GM19238 (cell line): ENCODE data around the gene TRAPPC2.
"Not testable (repeated sequence)": the region's sequence is repeated elsewhere in the genome, so short reads cannot be mapped to it uniquely, and the experiment has no call there.

Experiments
- DNase-seq: peaks from one replicate; pipeline ENCODE4 v3.0.0; 2011; ENCODE audit warnings: low spot score; ENCODE audit not compliant: insufficient read length

The TRAPPC2 gene

DNA sequence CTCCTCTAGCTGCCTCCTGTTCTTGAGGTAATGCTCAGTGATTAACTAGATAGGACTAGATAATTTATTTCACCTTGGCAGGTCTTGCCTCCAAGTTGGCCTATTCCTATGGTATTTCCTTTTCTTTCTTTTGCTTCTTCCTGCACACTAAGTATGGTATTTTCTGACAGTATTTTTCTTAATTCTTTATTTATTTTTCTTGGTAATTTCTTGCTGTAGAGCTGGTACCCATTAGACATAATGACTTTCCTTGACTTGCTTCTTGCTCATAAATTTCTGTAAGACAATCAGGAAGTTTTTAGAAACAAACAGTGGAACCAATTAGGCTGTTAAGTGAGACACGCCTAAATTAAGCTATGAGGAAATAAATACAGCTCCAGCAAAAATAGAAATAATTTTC lies 36.0 kb downstream of the TRAPPC2 start:
- DNase-seq, result no peak

GRCh38 chrX:13697976-13698375 lies 36.4 kb downstream of the TRAPPC2 start:
- DNase-seq, result no peak

DNA sequence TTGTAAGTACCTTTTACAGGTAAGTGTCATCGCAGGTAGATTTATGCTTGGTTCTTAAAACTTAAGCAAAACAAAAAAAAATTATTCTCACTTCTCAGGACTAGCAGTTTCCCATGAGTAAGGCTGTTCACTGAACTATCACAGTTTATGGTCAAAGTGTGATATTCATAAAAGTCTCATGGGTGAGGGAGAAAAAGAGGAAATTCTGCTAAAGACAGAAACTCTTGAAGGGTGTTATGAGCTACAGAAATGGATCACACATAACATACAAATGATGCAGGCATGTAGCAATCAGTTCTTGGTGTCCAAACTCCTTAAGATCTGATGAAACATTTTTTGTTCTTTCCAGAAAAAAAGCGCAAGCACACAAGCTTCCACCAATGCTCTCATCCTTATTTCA lies 37.0 kb downstream of the TRAPPC2 start:
- DNase-seq, result no peak

GRCh38 chrX:13695601-13696115 lies 38.8 kb downstream of the TRAPPC2 start:
- DNase-seq, result no peak

DNA sequence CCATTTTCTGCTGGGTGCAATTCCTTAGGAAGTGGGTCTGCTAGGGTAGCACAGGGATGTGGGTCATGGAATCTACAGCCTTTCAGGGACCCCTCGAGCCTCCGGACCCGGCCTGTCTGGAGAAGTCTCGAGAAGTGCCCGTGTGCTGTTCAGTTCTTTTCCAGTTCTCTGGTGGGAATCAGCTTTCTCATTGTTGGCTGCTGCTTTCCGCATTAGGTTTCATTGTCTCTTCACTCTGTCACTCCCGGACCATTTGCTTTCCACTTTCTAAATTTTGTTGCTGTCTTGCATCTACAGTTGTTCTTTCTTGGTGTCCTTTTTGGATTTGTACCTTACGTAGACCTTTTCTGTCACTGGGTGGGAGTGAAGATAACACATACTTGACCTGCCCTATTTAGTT lies 39.4 kb downstream of the TRAPPC2 start:
- no peak for DNase-seq

DNA sequence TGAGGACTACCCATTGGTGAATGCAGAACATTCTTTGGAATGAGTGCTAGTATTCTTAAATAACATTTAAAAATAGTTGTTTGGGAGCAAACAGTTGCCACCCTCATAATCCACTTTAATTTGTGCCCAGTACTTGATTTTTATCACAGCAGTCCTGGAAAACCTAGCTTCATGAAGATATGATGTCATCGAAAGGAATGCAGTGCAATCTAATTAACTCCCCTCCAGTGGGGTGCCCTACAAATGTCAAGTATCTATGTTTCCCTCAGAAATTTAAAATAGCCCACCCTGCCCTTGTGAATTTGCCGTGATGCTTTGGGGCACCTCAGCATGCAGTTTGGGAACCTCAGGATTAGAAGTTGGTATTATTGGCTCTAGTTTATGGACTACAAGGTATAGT lies 40.1 kb downstream of the TRAPPC2 start:
- no peak for DNase-seq

DNA sequence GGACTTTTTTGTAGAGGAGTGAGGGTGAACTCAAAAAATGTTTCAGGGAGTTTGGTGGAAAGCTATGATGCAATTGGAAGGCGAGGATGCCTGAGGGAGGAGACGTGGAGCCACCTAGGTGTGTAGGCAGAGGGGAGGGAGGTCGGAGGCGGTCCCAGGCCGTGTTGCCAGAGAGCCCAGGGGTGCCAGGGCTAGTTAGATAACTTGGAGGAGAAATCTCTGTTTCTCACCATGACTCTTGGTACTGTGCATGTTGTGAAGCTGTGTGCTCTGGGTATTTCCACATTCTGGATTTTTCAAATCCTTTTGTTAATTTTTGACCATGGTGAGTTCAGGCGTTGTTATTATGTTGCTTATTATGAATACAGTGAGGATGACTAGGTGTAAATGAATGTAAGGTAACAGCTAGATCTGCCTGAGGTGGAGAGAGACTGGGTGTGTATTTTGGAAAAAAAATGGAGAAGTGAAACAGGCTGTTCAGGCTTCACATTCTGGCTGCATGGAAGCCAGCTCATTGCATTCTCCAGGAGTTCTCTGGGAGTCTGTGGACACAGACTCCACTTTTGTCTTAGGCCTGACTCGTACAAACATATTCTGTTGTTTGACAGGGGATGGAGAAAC lies 41.0 kb downstream of the TRAPPC2 start:
- no peak for DNase-seq

DNA sequence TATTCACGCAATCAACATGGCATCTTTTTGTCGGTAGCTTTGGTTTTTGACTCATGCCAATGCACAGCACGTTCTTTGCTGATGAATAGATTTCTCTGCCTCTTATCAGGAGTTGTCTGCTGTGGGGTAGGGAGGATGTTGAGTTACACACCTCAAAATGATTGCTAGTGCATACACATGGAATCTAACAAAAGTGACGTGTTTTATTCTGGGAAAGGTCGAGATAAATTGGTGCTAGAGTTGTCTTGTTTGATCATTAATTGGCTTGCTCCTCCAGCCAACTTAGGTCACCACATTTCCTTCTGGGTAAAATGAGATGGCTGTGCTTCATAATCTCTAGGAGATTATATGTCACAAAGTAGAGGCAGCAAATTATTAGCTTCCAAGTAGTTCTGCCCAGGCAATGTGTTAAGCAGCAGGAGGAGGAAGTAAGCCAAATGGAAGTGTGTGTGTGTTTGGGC lies 41.6 kb downstream of the TRAPPC2 start:
- no peak for DNase-seq

- no peak for DNase-seq
Observed at GRCh38 chrX:13691841-13692371, 42.5 kb downstream of the TRAPPC2 start.

GRCh38 chrX:13690836-13691235 lies 43.6 kb downstream of the TRAPPC2 start:
- DNase-seq, result no peak

DNA sequence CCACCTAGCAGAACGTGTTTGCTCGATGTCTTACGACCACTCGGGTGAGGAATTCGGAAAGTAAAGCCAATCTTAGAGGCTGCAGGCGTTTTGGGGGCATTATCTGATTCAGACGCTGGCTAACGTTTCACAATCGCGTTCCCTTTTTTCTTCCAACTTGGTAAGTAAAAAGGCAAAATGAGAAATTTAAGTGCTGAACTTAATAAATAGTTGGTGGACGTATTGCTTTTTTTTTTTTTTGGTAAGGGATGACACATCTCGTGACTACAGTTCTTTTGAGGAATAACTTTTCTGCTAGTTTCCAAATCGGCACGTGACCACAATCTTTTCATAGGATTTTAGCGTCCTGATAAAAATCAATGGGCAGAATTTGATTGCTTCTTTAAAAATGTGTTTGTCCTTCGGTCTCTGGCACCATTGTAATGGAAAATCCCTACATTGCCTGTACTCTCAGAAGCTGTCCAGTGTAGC lies 44.6 kb downstream of the TRAPPC2 start:
- DNase-seq, result no peak

GRCh38 chrX:13688958-13689740 lies 45.3 kb downstream of the TRAPPC2 start, which contains the start of gene RAB9A:
Gene RAB9A (plus strand): TSS chrX:13689128. CDS start chrX:13708747, 19,619 bp downstream.
- DNase-seq, result peak; percentile 65

DNA sequence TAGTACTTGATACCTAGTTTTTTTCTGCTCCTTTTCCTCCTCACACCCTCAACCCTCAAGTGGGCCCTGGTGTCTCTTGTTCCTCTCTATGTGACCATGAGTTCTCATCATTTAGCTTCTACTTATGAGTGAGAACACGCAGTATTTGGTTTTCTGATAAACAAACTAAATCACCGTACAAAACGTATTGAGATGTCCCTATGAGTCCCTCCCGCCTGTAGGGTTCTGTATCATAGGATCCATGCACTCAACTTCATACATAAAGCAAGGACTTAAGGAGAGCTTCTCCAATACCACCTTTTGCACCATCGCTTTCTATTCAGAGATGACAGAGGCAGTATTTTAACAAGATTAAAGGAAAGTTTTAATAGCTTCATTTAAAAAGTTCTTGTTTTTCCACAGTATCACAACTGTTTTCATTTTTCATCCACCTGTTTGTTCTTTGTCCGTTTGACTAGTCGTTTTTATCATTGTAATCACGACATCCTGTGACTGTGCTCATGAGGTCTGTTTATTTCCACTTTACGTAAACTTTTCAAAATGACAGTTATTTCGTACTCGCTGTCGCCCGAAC lies 45.9 kb downstream of the TRAPPC2 start:
- no peak for DNase-seq

DNA sequence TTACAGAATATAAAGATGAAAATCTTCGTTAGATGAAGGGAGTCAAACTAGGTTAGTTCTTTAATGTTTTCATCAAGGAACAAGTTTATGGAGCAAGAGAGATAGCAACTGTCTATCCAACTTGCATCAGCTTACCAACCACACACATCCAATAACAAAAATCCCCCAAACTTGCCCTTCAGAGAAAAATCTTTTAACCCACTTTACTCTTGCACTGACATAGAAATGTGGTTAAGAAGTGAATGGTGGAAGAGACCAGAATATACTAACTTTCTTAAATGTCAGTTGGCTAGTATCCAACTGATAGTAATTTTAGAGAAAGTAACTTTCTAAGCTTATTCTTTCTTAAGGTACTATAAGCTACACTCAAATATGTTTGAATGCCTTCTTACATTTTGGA lies 47.2 kb downstream of the TRAPPC2 start:
- DNase-seq, result no peak

- DNase-seq, result no peak
Observed at GRCh38 chrX:13685126-13685763, 49.2 kb downstream of the TRAPPC2 start.

DNA sequence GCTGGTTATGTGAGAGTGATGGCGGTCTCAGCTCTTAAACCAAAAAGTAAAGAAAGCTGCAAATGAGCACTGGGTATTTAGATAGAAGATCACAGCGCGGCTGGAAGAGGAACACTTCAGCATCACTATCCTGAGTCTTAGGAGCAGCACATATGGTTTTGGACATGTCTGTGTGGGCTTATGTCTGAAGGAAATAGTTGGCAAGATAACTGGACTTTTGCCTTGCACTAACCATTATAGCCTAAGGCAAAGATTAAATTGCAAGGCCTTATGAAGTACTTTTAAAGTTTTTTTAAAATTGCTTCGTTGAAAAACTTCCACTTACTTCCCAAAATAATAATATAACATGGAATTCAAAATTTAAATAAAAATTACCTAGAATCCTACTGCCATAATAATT lies 50.1 kb downstream of the TRAPPC2 start:
- no peak for DNase-seq

DNA sequence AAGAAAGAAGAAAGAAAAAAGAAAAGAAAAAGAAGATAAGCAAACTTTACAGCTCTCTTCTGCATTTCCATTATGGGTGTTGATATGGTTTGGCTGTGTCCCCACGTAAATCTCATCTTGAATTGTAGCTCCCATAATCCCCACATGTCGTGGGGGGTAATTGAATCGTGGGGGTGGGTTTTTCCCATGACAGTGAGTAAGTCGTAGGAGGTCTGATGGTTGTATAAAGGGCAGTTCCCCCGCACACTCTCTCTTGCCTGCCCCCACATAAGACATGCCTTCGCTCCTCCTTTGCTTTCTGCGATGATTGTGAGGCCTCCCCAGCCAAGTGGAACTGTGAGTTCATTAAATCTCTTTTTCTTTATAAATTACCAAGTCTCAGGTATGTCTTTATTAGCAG lies 52.8 kb downstream of the TRAPPC2 start:
- DNase-seq, result no peak

GRCh38 chrX:13679700-13680099 lies 54.7 kb downstream of the TRAPPC2 start:
- not testable (repeated sequence) for DNase-seq

DNA sequence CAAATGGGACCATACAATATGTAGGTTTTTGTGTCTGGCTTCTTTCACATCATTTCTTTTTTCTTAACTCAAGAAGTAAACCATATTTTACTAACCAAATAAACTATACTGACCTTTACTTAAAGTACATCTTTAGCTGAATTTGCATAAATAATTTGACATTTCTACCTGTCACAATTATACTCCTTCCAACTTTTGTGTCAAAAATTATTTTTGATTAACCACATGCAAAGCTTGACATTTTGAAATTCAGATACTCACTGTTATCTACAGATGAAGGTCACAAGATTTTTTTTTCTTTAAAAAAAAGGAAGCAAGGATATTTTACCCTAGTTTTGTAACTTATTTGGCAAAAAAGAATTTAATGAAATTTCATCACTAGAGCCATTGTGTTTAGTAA lies 57.5 kb downstream of the TRAPPC2 start:
- DNase-seq, result no peak

DNA sequence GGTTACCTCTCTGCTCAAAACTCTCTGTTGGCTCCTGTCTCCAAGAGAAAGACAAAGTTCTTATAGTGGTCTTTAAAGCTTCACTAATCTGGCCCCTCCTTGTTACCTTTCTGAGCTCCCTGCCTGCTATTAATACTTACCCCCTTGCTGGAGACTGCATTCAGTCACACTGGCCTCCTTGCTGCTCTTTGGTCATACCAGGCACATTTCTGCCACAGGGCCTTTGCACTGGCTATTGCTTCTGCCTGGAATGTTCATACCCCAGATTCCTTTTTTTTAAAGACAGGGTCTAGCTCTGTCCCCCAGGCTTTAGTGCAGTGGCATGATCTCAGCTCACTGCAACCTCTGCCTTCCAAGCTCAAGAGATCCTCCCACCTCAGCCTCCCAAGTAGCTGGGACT lies 61.4 kb downstream of the TRAPPC2 start:
- no peak for DNase-seq

GRCh38 chrX:13670197-13670596 lies 64.2 kb downstream of the TRAPPC2 start:
- DNase-seq, result no peak
